Retina (tissue), 1 donor: ENCODE measurements around the gene MSL3B.

ENCODE experiments used
- DNase-seq: peaks from one replicate; pipeline ENCODE4 v3.0.0-alpha.2; 2016

The MSL3B gene

GRCh38 chr2:233816334-233816733 lies 51.9 kb downstream of the MSL3B start:
- no peak for DNase-seq

- no peak for DNase-seq
Observed at GRCh38 chr2:233815861-233816260, 52.3 kb downstream of the MSL3B start.
